Esophagus muscularis mucosa (tissue), 4 donors: ENCODE measurements around the gene EHMT2. TPM values are rescaled to one million over a fixed set of nuclear protein-coding genes. Genes with fewer than 3 reads are reported as not detected.

Experiments used
- DNase-seq: peaks from one replicate; pipeline ENCODE4 v3.0.0-alpha.2; 2017; ENCODE audit errors: extremely low spot score
- H3K27ac ChIP-seq, 4 donors: fragments of 200-600 bp; sonication (generic); replicated peaks in 1 of 4; 1 replicate in 3 of 4; 2 replicates in 1 of 4; pipeline ENCODE4 v1.5.1; 2016 to 2019; ENCODE audit warnings: mild to moderate bottlenecking in 1 of 4
- H3K27me3 ChIP-seq, 4 donors: fragments of 200-600 bp; sonication (generic); one replicate each; pipeline versions ENCODE4 v1.5.1 to v1.6.0; 2016 to 2019
- H3K36me3 ChIP-seq, 4 donors: fragments of 200-600 bp; sonication (generic); one replicate each; pipeline ENCODE4 v1.5.1; 2016 to 2019
- H3K4me1 ChIP-seq, 4 donors: fragments of 200-600 bp; sonication (generic); one replicate each; pipeline ENCODE4 v1.5.1; 2016 to 2019
- H3K4me3 ChIP-seq, 4 donors: fragments of 200-600 bp; sonication (generic); 1 replicate in 2 of 4; 2 replicates in 2 of 4; pipeline ENCODE4 v1.5.1; 2016 to 2019; ENCODE audit warnings: mild to moderate bottlenecking in 4 of 4, moderate library complexity in 1 of 4
- H3K9me3 ChIP-seq, 4 donors: fragments of 200-600 bp; sonication (generic); 1 replicate in 3 of 4; 2 replicates in 1 of 4; pipeline ENCODE4 v1.5.1; 2016 to 2019
- EP300 ChIP-seq: sonication (generic); formaldehyde crosslinking; IDR thresholded peaks from one replicate; pipeline ENCODE4 v1.6.1; 2017; ENCODE audit warnings: antibody characterized with exemption
- POLR2A ChIP-seq: fragments of 450-650 bp; IDR thresholded peaks from one replicate; pipeline ENCODE4 v1.6.1; 2017; ENCODE audit warnings: antibody characterized with exemption, moderate library complexity, mild to moderate bottlenecking, low read depth
- POLR2AphosphoS5 ChIP-seq, 2 donors: sonication (generic); formaldehyde crosslinking; IDR thresholded peaks; one replicate each; pipeline ENCODE4 v1.6.1; 2017; ENCODE audit warnings: antibody characterized with exemption in 2 of 2
- WGBS: methylation state at CpG from one replicate; pipeline ENCODE4 v1.1.5; 2018; 5-methylcytosine and 5-hydroxymethylcytosine counted together
- intact Hi-C: fragments of 100-400 bp; cut with DNase I; formaldehyde crosslinking; loops from one replicate; pipeline ENCODE4 v1.15.1; 2023
- small RNA-seq, 3 donors: library from RNA; depleted of rRNA; stranded (forward); fragments of <200 nt; gene quantifications; one replicate each; pipeline ENCODE3, GENCODE V24; 2016
- total RNA-seq, 4 donors: library from RNA; depleted of rRNA; stranded (reverse); fragments of >200 nt; gene quantifications; one replicate each; pipeline versions ENCODE4 v1.1.0 to v1.2.1, GENCODE V29; 2016
- TF ChIP-seq, protein P1 (sequence below), 3 experiments: fragments of 200-600 bp in 2 of 3; fragments of 450-650 bp in 1 of 3; sonication (generic) in 2 of 3; IDR thresholded peaks; one replicate each; pipeline ENCODE4 v1.5.1; 2017 to 2019; ENCODE audit warnings: antibody characterized with exemption in 3 of 3, mild to moderate bottlenecking in 2 of 3, moderate library complexity in 1 of 3

Gene EHMT2
- total RNA-seq, 4 donors from 2014 or later, result 25.7 to 48.4 (median 38.1) TPM

GRCh38 chr6:31836047-31836473, 61.4 kb downstream of the EHMT2 start:
- WGBS, result 25% methylated on average over 14 of the region's 14 CpGs
- H3K4me3 ChIP-seq, result peak overlapping the region; percentile 72 to 94 (median 82)
- peaks cover 52 to 71% (median 70%) of the 10 kb centered on the region in 4 donors for H3K4me1 ChIP-seq
- no peak for TF ChIP-seq POLR2A
- H3K27me3 ChIP-seq, result no peaks in the 10 kb centered on the region
- peaks cover 36 to 45% (median 42%) of the 10 kb centered on the region in 4 donors for H3K36me3 ChIP-seq
- intact Hi-C loops, result no loop called here
- peak overlapping the region; percentile 93 to 97 (median 95) for H3K27ac ChIP-seq
- H3K9me3 ChIP-seq, result no peaks in the 10 kb centered on the region
- DNase-seq, result no peak

DNA sequence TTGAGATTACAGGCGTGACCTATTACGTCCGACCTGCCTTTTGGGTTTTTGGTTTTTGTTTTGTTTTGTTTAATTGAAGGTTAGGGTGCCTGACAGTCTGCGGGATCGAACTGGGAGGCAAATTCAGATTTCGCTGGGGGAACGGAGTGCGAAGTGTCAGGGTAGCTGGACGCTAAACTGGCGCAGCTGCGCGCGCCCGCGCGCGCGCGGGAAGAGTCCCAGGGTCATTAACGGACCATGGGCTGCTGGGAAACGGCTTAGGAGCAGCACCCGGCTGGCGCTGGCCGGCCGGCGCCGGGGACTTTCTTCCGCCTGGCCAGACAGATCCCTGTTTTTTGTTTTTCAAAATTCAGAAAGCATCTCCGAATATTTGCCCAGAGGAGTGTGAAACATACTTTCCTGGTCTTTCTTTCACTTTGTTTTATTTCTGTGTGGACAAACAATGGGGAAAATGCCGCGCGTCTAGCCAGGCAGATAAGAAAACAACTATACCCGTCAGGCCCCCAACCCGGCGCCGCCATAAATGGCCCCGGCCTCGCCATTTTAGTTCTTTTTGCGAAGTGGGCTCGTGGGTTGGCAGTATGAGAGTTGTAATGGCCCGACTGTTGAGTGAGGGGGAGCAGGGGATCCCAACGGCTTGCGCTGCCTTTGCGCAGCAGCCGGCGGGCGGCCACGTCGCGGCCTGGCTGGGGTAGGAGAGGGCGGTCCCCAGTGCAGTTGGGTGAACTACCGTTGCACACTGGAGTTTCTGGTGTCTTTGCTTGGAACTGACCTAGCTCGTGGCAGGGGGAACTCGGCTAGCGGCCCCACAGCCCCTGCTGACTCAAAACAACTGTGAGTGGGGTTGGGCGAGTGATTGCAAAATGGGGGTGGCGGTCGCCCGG, 62.9 kb downstream of the EHMT2 start:
- WGBS, result under 1% methylated on average over 45 of the region's 59 CpGs
- peak; percentile 97 for DNase-seq
- peaks cover 60 to 79% (median 75%) of the 10 kb centered on the region in 4 donors for H3K4me1 ChIP-seq

DNA sequence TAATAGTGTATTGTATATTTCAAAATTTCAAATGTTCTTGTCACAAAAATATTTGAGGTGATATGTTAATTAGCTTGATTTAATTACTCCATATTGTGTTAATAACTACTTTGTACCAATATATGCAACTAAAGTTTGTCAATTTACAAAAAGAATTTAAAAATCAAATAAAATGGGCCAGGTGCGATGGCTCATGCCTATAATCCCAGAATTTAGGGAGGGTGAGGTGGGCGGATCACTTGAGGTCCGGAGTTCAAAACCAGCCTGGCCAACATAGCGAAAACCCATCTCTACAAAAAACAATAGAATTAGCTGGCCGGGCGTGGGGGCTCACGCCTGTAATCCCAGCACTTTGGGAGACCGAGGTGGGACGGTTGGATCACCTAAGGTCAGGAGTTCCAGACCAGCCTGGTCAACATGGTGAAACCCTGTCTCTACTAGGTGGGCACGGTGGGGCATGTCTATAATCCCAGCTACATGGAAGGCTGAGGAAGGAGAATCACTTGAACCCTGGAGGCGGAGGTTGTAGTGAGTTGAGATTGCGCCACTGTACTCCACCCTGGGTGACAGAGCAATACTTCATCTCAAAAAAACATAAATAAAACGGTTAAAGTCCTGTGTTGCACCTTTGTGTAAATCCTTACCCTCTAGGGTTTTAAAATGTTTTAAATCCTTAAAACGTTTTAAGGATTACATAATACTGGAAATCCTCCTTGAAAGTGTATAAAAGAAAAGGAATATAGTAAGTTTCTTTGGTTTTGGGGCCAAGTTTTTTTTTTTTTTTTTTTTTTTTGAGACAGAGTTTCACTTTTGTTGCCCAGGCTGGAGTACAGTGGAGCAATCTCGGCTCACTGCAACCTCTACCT, 65.9 kb downstream of the EHMT2 start:
- Histone ChIP-seq H3K27ac (peak overlapping the region; percentile 93 to 97 (median 95)), H3K4me3 (peak overlapping the region; percentile 62 to 79 (median 64)), H3K36me3 (peaks cover 0 to 5% (median 0%) of the 10 kb centered on the region in 4 donors), H3K4me1 (peaks cover 38 to 57% (median 53%) of the 10 kb centered on the region in 4 donors), H3K27me3 (no peaks in the 10 kb centered on the region), H3K9me3 (no peaks in the 10 kb centered on the region)
- intact Hi-C loops, result loop anchor here (2.0 to 5.0 kb wide), 4 partner anchors 39 to 149 kb away; partner anchors contain the start of gene LY6G5C
- TF ChIP-seq EP300, result no peak
- peak in 1 of 2 donors; percentile 15 for TF ChIP-seq POLR2AphosphoS5 (IDR thresholded peaks at IDR 0.05)
- TF ChIP-seq POLR2A, result no peak
- TF ChIP-seq, protein P1, sequence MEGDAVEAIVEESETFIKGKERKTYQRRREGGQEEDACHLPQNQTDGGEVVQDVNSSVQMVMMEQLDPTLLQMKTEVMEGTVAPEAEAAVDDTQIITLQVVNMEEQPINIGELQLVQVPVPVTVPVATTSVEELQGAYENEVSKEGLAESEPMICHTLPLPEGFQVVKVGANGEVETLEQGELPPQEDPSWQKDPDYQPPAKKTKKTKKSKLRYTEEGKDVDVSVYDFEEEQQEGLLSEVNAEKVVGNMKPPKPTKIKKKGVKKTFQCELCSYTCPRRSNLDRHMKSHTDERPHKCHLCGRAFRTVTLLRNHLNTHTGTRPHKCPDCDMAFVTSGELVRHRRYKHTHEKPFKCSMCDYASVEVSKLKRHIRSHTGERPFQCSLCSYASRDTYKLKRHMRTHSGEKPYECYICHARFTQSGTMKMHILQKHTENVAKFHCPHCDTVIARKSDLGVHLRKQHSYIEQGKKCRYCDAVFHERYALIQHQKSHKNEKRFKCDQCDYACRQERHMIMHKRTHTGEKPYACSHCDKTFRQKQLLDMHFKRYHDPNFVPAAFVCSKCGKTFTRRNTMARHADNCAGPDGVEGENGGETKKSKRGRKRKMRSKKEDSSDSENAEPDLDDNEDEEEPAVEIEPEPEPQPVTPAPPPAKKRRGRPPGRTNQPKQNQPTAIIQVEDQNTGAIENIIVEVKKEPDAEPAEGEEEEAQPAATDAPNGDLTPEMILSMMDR (IDR thresholded peaks at IDR 0.05), result no peak
- 76% methylated on average over 15 of the region's 15 CpGs for WGBS
- no peak for DNase-seq

More for the DNA sequence above, 62.9 kb downstream of the EHMT2 start:
- intact Hi-C loops, result loop anchor here (5.0 kb wide), 3 partner anchors 42 to 152 kb away; partner anchors contain the start of gene LY6G5C
- no peaks in the 10 kb centered on the region for H3K9me3 ChIP-seq
- peak overlapping the region; percentile 72 to 94 (median 82) for H3K4me3 ChIP-seq
- H3K36me3 ChIP-seq, result peaks cover 25 to 33% (median 28%) of the 10 kb centered on the region in 4 donors
- peak overlapping the region; percentile 93 to 97 (median 95) for H3K27ac ChIP-seq
- peak; percentile 65 to 75 for TF ChIP-seq POLR2AphosphoS5 (IDR thresholded peaks at IDR 0.05)
- peak; percentile 52 for TF ChIP-seq POLR2A
- TF ChIP-seq, protein P1 (IDR thresholded peaks at IDR 0.05), result peak in 1 of 3 experiments; percentile 15
- no peak for TF ChIP-seq EP300
- no peaks in the 10 kb centered on the region for H3K27me3 ChIP-seq

DNA sequence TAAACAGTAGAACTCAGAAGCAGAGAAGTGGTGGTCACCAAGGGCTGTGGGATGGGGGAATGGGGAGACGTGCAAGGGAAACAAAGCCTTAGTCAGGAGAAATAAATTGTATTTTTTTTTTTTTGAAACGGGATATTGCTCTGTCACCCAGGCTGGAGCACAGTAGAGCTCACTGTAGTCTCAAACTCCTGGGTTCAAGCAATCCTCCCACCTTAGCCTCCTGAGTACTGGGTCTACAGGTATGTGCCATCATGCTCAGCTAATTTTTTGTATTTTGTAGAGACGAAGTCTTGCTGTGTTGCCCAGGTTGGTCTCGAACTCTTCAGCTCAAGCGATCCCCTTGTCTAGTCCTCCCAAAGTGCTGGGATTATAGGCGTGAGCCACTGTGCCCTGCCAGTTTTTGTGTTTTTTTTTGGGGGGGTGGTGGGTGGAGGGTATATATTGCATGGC, 66.6 kb downstream of the EHMT2 start:
- 38% methylated on average over 6 of the region's 6 CpGs for WGBS
- Histone ChIP-seq H3K4me1 (peaks cover 38 to 57% (median 53%) of the 10 kb centered on the region in 4 donors), H3K9me3 (no peaks in the 10 kb centered on the region), H3K27ac (peak overlapping the region; percentile 86 to 96 (median 94)), H3K36me3 (no peaks in the 10 kb centered on the region), H3K4me3 (peak overlapping the region; percentile 62 to 79 (median 64)), H3K27me3 (no peaks in the 10 kb centered on the region)
- intact Hi-C loops, result loop anchor here (2.0 to 5.0 kb wide), 4 partner anchors 39 to 149 kb away; partner anchors contain the start of gene LY6G5C
- no peak for TF ChIP-seq EP300
- TF ChIP-seq, protein P1 (IDR thresholded peaks at IDR 0.05), result no peak
- no peak for TF ChIP-seq POLR2A
- TF ChIP-seq POLR2AphosphoS5 (IDR thresholded peaks at IDR 0.05), result no peak
- DNase-seq, result no peak

Small RNA genes lying within 50 kb of the gene (small RNA-seq; reads per million reads assigned to genes)
- gene AL645922.1, result 0 reads per million in 3 donors
- 331 to 1,346 (median 343) reads per million in 3 donors for gene SNORD48
- 0 reads per million in 3 donors for gene SNORD52

Other genes starting within 250 kb of the EHMT2 start
- 100 to 1,000 TPM; 173 to 283 (median 217) TPM for gene BAG6, start 245.0 kb downstream of the EHMT2 start, total RNA-seq
- 1 to 10 TPM; 1.5 to 3.3 (median 2.0) TPM for gene APOM, start 241.8 kb downstream of the EHMT2 start, total RNA-seq
- gene C6orf47, start 236.9 kb downstream of the EHMT2 start, total RNA-seq, result 10 to 100 TPM; 24.5 to 39.6 (median 34.0) TPM
- gene GPANK1, start 232.7 kb downstream of the EHMT2 start, total RNA-seq, result 10 to 100 TPM; 15.8 to 21.0 (median 19.4) TPM
- gene CSNK2B, start 231.6 kb downstream of the EHMT2 start, total RNA-seq, result 100 to 1,000 TPM; 132 to 188 (median 153) TPM
- 1 to 10 TPM; 2.9 to 4.0 (median 3.2) TPM for gene LY6G5B, start 227.7 kb downstream of the EHMT2 start, total RNA-seq
- gene LY6G5C, start 216.6 kb downstream of the EHMT2 start, total RNA-seq, result 1 to 10 TPM in 2 of 4 donors, not detected in 2; 2.0 to 2.9 TPM
- 10 to 100 TPM; 44.9 to 57.9 (median 52.8) TPM for gene ABHD16A, start 194.4 kb downstream of the EHMT2 start, total RNA-seq
- gene LY6G6F, start 190.8 kb downstream of the EHMT2 start, total RNA-seq, result not detected
- not detected for gene LY6G6D, start 182.3 kb downstream of the EHMT2 start, total RNA-seq
- gene LY6G6C, start 176.0 kb downstream of the EHMT2 start, total RNA-seq, result not detected
- not detected for gene MPIG6B, start 174.3 kb downstream of the EHMT2 start, total RNA-seq
- 100 to 1,000 TPM in 2 of 4 donors, 10 to 100 TPM in 2; 78.1 to 119 (median 100) TPM for gene DDAH2, start 168.4 kb downstream of the EHMT2 start, total RNA-seq
- 100 to 1,000 TPM; 208 to 379 (median 290) TPM for gene CLIC1, start 161.2 kb downstream of the EHMT2 start, total RNA-seq
- 1 to 10 TPM; 4.0 to 6.4 (median 4.5) TPM for gene MSH5, start 157.7 kb downstream of the EHMT2 start, total RNA-seq
- gene SAPCD1, start 135.0 kb downstream of the EHMT2 start, total RNA-seq, result under 1 TPM in 1 of 4 donors, not detected in 3; 0.83 TPM
- under 1 TPM in 3 of 4 donors, not detected in 1; 0.40 to 0.50 (median 0.45) TPM for gene VWA7, start 120.4 kb downstream of the EHMT2 start, total RNA-seq
- 10 to 100 TPM; 25.0 to 53.2 (median 34.8) TPM for gene VARS1, start 101.9 kb downstream of the EHMT2 start, total RNA-seq
- 10 to 100 TPM; 24.2 to 41.5 (median 32.9) TPM for gene LSM2, start 90.7 kb downstream of the EHMT2 start, total RNA-seq
- gene HSPA1L, start 82.4 kb downstream of the EHMT2 start, total RNA-seq, result 1 to 10 TPM; 1.2 to 3.7 (median 2.6) TPM
- 100 to 1,000 TPM; 235 to 451 (median 370) TPM for gene HSPA1A, start 82.2 kb downstream of the EHMT2 start, total RNA-seq
- 100 to 1,000 TPM; 120 to 315 (median 274) TPM for gene HSPA1B, start 70.0 kb downstream of the EHMT2 start, total RNA-seq
- 10 to 100 TPM; 24.9 to 39.6 (median 34.9) TPM for gene NEU1, start 34.9 kb downstream of the EHMT2 start, total RNA-seq
- gene SLC44A4, start 18.7 kb downstream of the EHMT2 start, total RNA-seq, result under 1 TPM in 2 of 4 donors, not detected in 2; 0.19 to 0.80 TPM
- gene ZBTB12, start 4.4 kb upstream of the EHMT2 start, total RNA-seq, result 1 to 10 TPM in 3 of 4 donors, under 1 TPM in 1; 0.66 to 2.5 (median 1.6) TPM
- gene C2, start 30.0 kb upstream of the EHMT2 start, total RNA-seq, result 10 to 100 TPM in 3 of 4 donors, 1 to 10 TPM in 1; 10.0 to 15.4 (median 12.6) TPM
- gene CFB, start 48.4 kb upstream of the EHMT2 start, total RNA-seq, result 10 to 100 TPM; 11.6 to 28.7 (median 12.7) TPM
- gene NELFE, start 61.3 kb upstream of the EHMT2 start, total RNA-seq, result 10 to 100 TPM; 79.3 to 81.7 (median 81.1) TPM
- gene SKIC2, start 61.5 kb upstream of the EHMT2 start, total RNA-seq, result 10 to 100 TPM; 23.3 to 33.2 (median 28.5) TPM
- gene DXO, start 74.4 kb upstream of the EHMT2 start, total RNA-seq, result 10 to 100 TPM; 12.9 to 18.4 (median 15.9) TPM
- 100 to 1,000 TPM in 2 of 4 donors, 10 to 100 TPM in 2; 31.6 to 187 (median 98.2) TPM for gene C4A, start 84.4 kb upstream of the EHMT2 start, total RNA-seq
- 100 to 1,000 TPM in 1 of 4 donors, 10 to 100 TPM in 3; 45.3 to 203 (median 75.8) TPM for gene C4B, start 117.1 kb upstream of the EHMT2 start, total RNA-seq
- gene CYP21A2, start 140.7 kb upstream of the EHMT2 start, total RNA-seq, result 1 to 10 TPM in 3 of 4 donors, under 1 TPM in 1; 0.33 to 3.7 (median 1.9) TPM
- 100 to 1,000 TPM; 223 to 525 (median 326) TPM for gene TNXB, start 211.6 kb upstream of the EHMT2 start, total RNA-seq
- gene ATF6B, start 230.5 kb upstream of the EHMT2 start, total RNA-seq, result 10 to 100 TPM; 17.7 to 37.4 (median 27.2) TPM
- 1 to 10 TPM; 2.7 to 6.3 (median 3.9) TPM for gene FKBPL, start 232.6 kb upstream of the EHMT2 start, total RNA-seq